K562 (cell line): ENCODE measurements around the gene CRYBB2. TPM values are rescaled to one million over a fixed set of nuclear protein-coding genes. Genes with fewer than 3 reads are reported as not detected.

Experiments used
- ATAC-seq: fragments of 200-7000 bp; cut with Tn5 transposase; 3 replicates; pipeline ENCODE4 v1.9.1; 2020; ENCODE audit warnings: moderate library complexity
- BruUV-seq: library from RNA; stranded (reverse); fragments of 400-500 nt; replicated peaks from 2 replicates; lab custom pipeline; 2021; lab: Mats Ljungman, UMichigan
- CTCF ChIA-PET: fragments of 300-600 bp; formaldehyde crosslinking; extraction: SDS; loops from one replicate; lab custom pipeline; 2021; ENCODE audit warnings: low intra/inter-chr PET ratio; lab: Yijun Ruan, JAX
- POLR2A ChIA-PET: fragments of 300-600, 350-650 bp; sonication (Branson Sonifier 250); formaldehyde crosslinking; extraction: SDS; loops from one replicate; lab custom pipeline; 2021; ENCODE audit warnings: antibody characterized with exemption, inconsistent platforms; lab: Yijun Ruan, JAX
- DNase-seq, 4 experiments: peaks; one replicate each; pipeline versions ENCODE4 v3.0.0 to v3.0.0-alpha.2; 2011 to 2018; ENCODE audit warnings: low spot score in 3 of 4, mixed read lengths in 3 of 4; ENCODE audit errors: extremely low read depth in 1 of 4
- FAIRE-seq: peaks from 2 replicates; lab custom pipeline; 2011; peaks lifted over from hg19 to GRCh38; lab: Jason Lieb, UNC
- H2AFZ ChIP-seq: 2 replicates; pipeline ENCODE4 v1.6.0; 2011; ENCODE audit warnings: low read depth, low read length, control low read depth, inconsistent platforms
- H3K27ac ChIP-seq: fragments of 200-600 bp; 3 replicates; pipeline ENCODE4 v1.8.0; 2011; ENCODE audit warnings: low read depth, mild to moderate bottlenecking, control low read depth, inconsistent platforms, low read length, moderate library complexity, mixed read lengths; ENCODE audit errors: extremely low read depth
- H3K27me3 ChIP-seq, 2 experiments: fragments of 300-600 bp in 1 of 2; 2 replicates in 1 of 2; 3 replicates in 1 of 2; pipeline versions ENCODE4 v1.6.0 to v1.8.0; 2011; ENCODE audit warnings: inconsistent platforms in 2 of 2, low read length in 2 of 2, mild to moderate bottlenecking in 1 of 2, mixed read lengths in 1 of 2, moderate library complexity in 1 of 2; ENCODE audit not compliant: control insufficient read depth in 2 of 2, insufficient read depth in 2 of 2
- H3K36me3 ChIP-seq: fragments of 300-600 bp; 3 replicates; pipeline ENCODE4 v1.8.0; 2011; ENCODE audit warnings: mild to moderate bottlenecking, low read length, inconsistent platforms; ENCODE audit not compliant: control insufficient read depth, insufficient read depth
- H3K4me1 ChIP-seq, 2 experiments: fragments of 200-600 bp in 1 of 2; replicated peaks in 1 of 2; 2 replicates in 1 of 2; 3 replicates in 1 of 2; pipeline versions ENCODE4 v1.5.1 to v1.8.0; 2011; ENCODE audit warnings: inconsistent platforms in 2 of 2, low read length in 2 of 2, mild to moderate bottlenecking in 1 of 2, mixed read lengths in 1 of 2, moderate library complexity in 1 of 2; ENCODE audit not compliant: control insufficient read depth in 2 of 2, insufficient read depth in 2 of 2
- H3K4me2 ChIP-seq: 2 replicates; pipeline ENCODE4 v1.6.1; 2011; ENCODE audit warnings: low read length, control low read depth, inconsistent platforms, mixed read lengths; ENCODE audit not compliant: insufficient read depth
- H3K4me3 ChIP-seq: fragments of 200-600 bp; sonication (generic), shearing (Covaris generic); 2 replicates; pipeline ENCODE4 v1.5.1; 2016; ENCODE audit warnings: control low read depth, inconsistent platforms
- H3K79me2 ChIP-seq: fragments of 200-600 bp; 3 replicates; pipeline ENCODE4 v1.8.0; 2011; ENCODE audit warnings: low read length, inconsistent platforms; ENCODE audit not compliant: control insufficient read depth, insufficient read depth
- H3K9ac ChIP-seq, 2 experiments: 2 replicates each; pipeline versions ENCODE4 v1.6.0 to v1.6.1; 2011; ENCODE audit warnings: low read depth in 2 of 2, low read length in 2 of 2, control low read depth in 1 of 2, inconsistent platforms in 1 of 2, mild to moderate bottlenecking in 1 of 2, mixed read lengths in 1 of 2; ENCODE audit not compliant: insufficient read depth in 1 of 2
- H3K9me1 ChIP-seq: one replicate; pipeline ENCODE4 v1.6.0; 2011; ENCODE audit warnings: inconsistent platforms, mild to moderate bottlenecking, low read length, moderate library complexity; ENCODE audit not compliant: control insufficient read depth, insufficient read depth
- H3K9me3 ChIP-seq: replicated peaks from 2 replicates; pipeline ENCODE4 v1.5.1; 2011; ENCODE audit warnings: low read depth, low read length, inconsistent platforms; ENCODE audit not compliant: control insufficient read depth, insufficient read depth
- H4K20me1 ChIP-seq: replicated peaks from 2 replicates; pipeline ENCODE4 v1.6.1; 2011; ENCODE audit warnings: low read length, inconsistent platforms, mixed read lengths; ENCODE audit not compliant: control insufficient read depth, insufficient read depth
- CBFB ChIP-seq: sonication (generic); formaldehyde crosslinking; IDR thresholded peaks from 2 replicates; pipeline ENCODE4 v1.4.0; 2020; ENCODE audit warnings: mild to moderate bottlenecking, missing genetic modification reagents
- CBX2 ChIP-seq: fragments of 200-600 bp; sonication (generic); IDR thresholded peaks from one replicate; pipeline ENCODE4 v1.6.1; 2012; ENCODE audit warnings: mild to moderate bottlenecking, low read length, inconsistent platforms; ENCODE audit not compliant: insufficient read depth, poor library complexity, severe bottlenecking
- ETS2 ChIP-seq: IDR thresholded peaks from 2 replicates; pipeline ENCODE4 v1.6.1; 2016; ENCODE audit warnings: borderline replicate concordance, missing genetic modification characterization, mild to moderate bottlenecking, moderate library complexity, missing compliant biosample characterization; ENCODE audit not compliant: poor library complexity, severe bottlenecking
- KDM1A ChIP-seq, 2 experiments: fragments of 450-650 bp; IDR thresholded peaks; 2 replicates each; pipeline ENCODE4 v1.6.1; 2016; ENCODE audit warnings: mild to moderate bottlenecking in 2 of 2
- PTTG1 ChIP-seq: fragments of 450-650 bp; IDR thresholded peaks from 2 replicates; pipeline ENCODE4 v1.6.1; 2016; ENCODE audit warnings: low read depth, mild to moderate bottlenecking, missing genetic modification characterization, missing compliant biosample characterization
- SMARCA4 ChIP-seq: fragments of 450-650 bp; IDR thresholded peaks from 2 replicates; pipeline ENCODE4 v1.6.1; 2016
- XRCC3 ChIP-seq: fragments of 450-650 bp; IDR thresholded peaks from 2 replicates; pipeline ENCODE4 v1.6.1; 2017; ENCODE audit warnings: mild to moderate bottlenecking, moderate library complexity
- ZBTB8A ChIP-seq: fragments of 450-650 bp; IDR thresholded peaks from 2 replicates; pipeline ENCODE4 v1.6.1; 2018; ENCODE audit warnings: mild to moderate bottlenecking, moderate library complexity; ENCODE audit not compliant: partially characterized antibody
- ZNF134 ChIP-seq: fragments of 250-450 bp; sonication (Bioruptor Pico); conservative IDR thresholded peaks from 2 replicates; pipeline ENCODE4 v1.4.0; 2020
- ZNF3 ChIP-seq: fragments of 250-450 bp; sonication (Bioruptor Pico); IDR thresholded peaks from 2 replicates; pipeline ENCODE4 v1.5.0; 2021; ENCODE audit warnings: mild to moderate bottlenecking, moderate library complexity
- ZNF324 ChIP-seq: fragments of 250-450 bp; sonication (Bioruptor Pico); IDR thresholded peaks from 2 replicates; pipeline ENCODE4 v1.4.0; 2020; ENCODE audit warnings: mild to moderate bottlenecking
- WGBS: fragments of 100-300 bp; shearing (Covaris generic); methylation state at CpG from one replicate; pipeline ENCODE4 v1.1.6; 2016; ENCODE audit warnings: low coverage, mixed read lengths; ENCODE audit not compliant: insufficient coverage; ENCODE audit errors: missing lambda C conversion rate; 5-methylcytosine and 5-hydroxymethylcytosine counted together
- in situ Hi-C: fragments of 300-500 bp; cut with MboI; formaldehyde crosslinking; loops from 4 replicates; pipeline ENCODE4 v1.15.0; 2018; ENCODE audit warnings: inconsistent platforms, mixed read lengths
- intact Hi-C: fragments of 100-400 bp; cut with micrococcal nuclease; formaldehyde crosslinking; loops from 2 replicates; pipeline ENCODE4 v1.14.2; 2022
- polyA plus RNA-seq, 8 experiments: library from polyadenylated mRNA; depleted of rRNA in 4 of 8; stranded (reverse) in 5 of 8; unstranded in 3 of 8; fragments of >200 nt; fragmentation: Nextera tagmentation in 2 of 8; fragmentation: Illumina TruSeq in 1 of 8; extraction: Ambion mirVana in 2 of 8; extraction: Trizol in 1 of 8; gene quantifications; 2 replicates each; pipeline versions ENCODE4 v1.2.1 to v1.2.3, GENCODE V29; 2011 to 2014; ENCODE audit warnings: inconsistent platforms in 1 of 8, missing spikeins in 1 of 8
- total RNA-seq, 7 experiments: library from RNA; depleted of rRNA in 6 of 7; stranded (reverse); fragments of >200 nt in 6 of 7; fragmentation: Illumina TruSeq in 2 of 7; extraction: Trizol in 2 of 7; gene quantifications; 2 replicates each; pipeline versions ENCODE4 v1.2.1 to v1.2.3, GENCODE V29; 2011 to 2021; ENCODE audit warnings: low replicate concordance in 1 of 7
- TF ChIP-seq, protein P1 (sequence below): fragments of 250-450 bp; sonication (Bioruptor Pico); IDR thresholded peaks from 2 replicates; pipeline ENCODE4 v1.4.0; 2020; ENCODE audit warnings: mild to moderate bottlenecking, moderate library complexity
- TF ChIP-seq, protein P2 (sequence below): sonication (generic); formaldehyde crosslinking; IDR thresholded peaks from 2 replicates; pipeline ENCODE4 v1.9.0; 2022; ENCODE audit warnings: mild to moderate bottlenecking, missing genetic modification reagents
- TF ChIP-seq, protein P3 (sequence below), 2 experiments: fragments of 450-650 bp; IDR thresholded peaks; 2 replicates each; pipeline ENCODE4 v1.6.1; 2016; ENCODE audit warnings: mild to moderate bottlenecking in 2 of 2, borderline replicate concordance in 1 of 2, low read depth in 1 of 2, moderate library complexity in 1 of 2

Gene CRYBB2
- total and polyA plus RNA-seq, 9 of the 15 experiments (the other 6 are each of a cell fraction or from before 2014, with no cell fraction given): not detected

DNA sequence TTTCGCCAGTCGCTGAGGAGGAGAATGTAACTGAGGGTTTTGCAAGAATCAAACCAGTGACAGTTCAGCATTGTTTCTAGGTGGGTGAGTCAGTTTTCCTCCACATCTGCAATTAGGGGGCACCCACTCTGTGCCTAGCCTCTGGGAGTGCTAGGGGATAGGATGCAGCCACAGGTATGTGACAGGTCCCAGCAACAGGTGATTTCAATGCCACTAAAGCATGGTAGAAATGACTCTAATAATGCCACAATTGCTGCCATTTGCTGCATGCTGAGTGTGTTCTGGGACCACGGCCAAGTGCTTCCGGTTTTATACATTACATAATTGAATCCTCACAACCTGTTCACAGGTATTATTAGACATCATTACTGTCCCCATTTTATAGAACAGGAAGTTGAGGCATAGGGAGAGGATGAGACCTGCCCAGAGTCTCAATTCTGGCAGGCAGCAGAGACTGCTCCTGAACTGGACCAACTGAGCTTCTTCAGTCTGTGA, 556 bp downstream of the CRYBB2 start:
- intact Hi-C loops: no loop called here
- TF ChIP-seq ZNF324: no peak
- TF ChIP-seq, protein P1, sequence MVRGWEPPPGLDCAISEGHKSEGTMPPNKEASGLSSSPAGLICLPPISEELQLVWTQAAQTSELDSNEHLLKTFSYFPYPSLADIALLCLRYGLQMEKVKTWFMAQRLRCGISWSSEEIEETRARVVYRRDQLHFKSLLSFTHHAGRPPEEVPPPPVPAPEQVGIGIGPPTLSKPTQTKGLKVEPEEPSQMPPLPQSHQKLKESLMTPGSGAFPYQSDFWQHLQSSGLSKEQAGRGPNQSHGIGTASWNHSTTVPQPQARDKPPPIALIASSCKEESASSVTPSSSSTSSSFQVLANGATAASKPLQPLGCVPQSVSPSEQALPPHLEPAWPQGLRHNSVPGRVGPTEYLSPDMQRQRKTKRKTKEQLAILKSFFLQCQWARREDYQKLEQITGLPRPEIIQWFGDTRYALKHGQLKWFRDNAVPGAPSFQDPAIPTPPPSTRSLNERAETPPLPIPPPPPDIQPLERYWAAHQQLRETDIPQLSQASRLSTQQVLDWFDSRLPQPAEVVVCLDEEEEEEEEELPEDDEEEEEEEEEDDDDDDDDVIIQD (CRISPR knock-in tag): no peak
- no peak for TF ChIP-seq ZBTB8A
- no peak for TF ChIP-seq ZNF3 (CRISPR knock-in tag)
- no peak for TF ChIP-seq CBX2
- no peak for TF ChIP-seq ETS2 (tag)
- no peak for TF ChIP-seq ZNF134
- TF ChIP-seq PTTG1 (tag): no peak
- TF ChIP-seq, protein P2, sequence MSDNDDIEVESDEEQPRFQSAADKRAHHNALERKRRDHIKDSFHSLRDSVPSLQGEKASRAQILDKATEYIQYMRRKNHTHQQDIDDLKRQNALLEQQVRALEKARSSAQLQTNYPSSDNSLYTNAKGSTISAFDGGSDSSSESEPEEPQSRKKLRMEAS: no peak
- TF ChIP-seq KDM1A (IDR thresholded peaks at IDR 0.05): no peak
- TF ChIP-seq XRCC3: no peak
- TF ChIP-seq, protein P3, sequence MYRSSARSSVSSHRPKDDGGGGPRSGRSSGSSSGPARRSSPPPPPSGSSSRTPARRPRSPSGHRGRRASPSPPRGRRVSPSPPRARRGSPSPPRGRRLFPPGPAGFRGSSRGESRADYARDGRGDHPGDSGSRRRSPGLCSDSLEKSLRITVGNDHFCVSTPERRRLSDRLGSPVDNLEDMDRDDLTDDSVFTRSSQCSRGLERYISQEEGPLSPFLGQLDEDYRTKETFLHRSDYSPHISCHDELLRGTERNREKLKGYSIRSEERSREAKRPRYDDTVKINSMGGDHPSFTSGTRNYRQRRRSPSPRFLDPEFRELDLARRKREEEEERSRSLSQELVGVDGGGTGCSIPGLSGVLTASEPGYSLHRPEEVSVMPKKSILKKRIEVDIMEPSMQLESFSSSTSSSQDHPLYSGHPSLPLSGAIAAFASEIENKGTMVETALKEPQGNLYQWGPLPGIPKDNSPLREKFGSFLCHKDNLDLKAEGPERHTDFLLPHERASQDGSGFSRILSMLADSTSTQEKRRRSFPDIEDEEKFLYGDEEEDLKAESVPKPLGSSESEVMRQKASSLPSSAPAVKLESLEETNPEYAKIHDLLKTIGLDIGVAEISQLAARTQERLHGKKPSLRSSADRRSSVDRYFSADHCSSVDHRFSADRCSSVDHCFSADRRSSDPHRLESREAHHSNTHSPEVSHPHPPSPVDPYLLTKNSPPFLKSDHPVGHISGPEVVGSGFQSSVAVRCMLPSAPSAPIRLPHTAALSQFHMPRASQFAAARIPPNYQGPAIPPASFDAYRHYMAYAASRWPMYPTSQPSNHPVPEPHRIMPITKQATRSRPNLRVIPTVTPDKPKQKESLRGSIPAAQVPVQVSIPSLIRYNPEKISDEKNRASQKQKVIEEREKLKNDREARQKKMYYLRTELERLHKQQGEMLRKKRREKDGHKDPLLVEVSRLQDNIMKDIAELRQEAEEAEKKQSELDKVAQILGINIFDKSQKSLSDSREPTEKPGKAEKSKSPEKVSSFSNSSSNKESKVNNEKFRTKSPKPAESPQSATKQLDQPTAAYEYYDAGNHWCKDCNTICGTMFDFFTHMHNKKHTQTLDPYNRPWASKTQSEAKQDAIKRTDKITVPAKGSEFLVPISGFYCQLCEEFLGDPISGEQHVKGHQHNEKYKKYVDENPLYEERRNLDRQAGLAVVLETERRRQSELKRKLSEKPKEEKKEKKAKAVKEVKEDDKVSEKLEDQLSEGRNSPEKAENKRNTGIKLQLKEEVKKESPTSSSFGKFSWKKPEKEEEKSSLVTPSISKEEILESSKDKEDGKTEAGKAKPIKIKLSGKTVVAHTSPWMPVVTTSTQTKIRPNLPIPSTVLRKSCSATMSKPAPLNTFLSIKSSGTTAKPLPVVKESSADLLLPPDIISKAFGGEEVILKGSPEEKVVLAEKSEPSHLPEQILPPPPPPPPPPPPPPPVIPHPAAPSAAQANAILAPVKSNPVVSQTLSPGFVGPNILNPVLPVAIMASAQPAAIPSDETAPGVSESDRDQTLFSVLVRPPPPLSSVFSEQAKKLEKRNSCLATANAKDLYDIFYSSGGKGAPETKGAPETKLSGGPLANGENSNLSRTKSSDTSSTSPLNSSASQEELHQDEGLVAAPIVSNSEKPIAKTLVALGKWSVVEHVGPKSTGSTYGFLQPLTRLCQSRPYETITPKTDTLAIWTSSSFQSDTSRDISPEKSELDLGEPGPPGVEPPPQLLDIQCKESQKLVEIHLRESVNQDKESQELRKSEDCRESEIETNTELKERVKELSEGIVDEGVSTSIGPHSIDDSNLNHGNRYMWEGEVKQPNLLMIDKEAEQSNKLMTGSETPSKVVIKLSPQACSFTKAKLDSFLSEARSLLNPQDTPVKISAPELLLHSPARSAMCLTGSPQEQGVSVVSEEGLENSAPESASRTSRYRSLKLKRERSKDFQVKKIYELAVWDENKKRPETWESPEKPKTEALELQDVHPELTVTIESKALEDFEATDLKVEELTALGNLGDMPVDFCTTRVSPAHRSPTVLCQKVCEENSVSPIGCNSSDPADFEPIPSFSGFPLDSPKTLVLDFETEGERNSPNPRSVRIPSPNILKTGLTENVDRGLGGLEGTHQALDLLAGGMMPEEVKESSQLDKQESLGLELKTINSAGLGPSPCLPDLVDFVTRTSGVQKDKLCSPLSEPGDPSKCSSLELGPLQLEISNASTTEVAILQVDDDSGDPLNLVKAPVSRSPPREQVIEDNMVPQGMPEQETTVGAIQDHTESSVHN (IDR thresholded peaks at IDR 0.05; ENCODE audit: borderline replicate concordance in 1 of 2, low read depth in 1 of 2): no peak
- TF ChIP-seq CBFB (CRISPR knock-in tag): no peak
- no peak for TF ChIP-seq SMARCA4

More for the DNA sequence above, 556 bp downstream of the CRYBB2 start:
- in situ Hi-C loops: loop anchor here (10.0 to 25.0 kb wide), 2 partner anchors 235 to 1117 kb away; no protein-coding TSS in a partner anchor
- Histone ChIP-seq H3K9ac (no peak overlapping the region), H3K79me2 (no peaks in the 10 kb centered on the region), H3K4me1 (no peaks in the 10 kb centered on the region), H3K27me3 (peaks cover 0 to 4% of the 10 kb centered on the region in 2 experiments; a peak in 2 of 5 replicates), H4K20me1 (no peaks in the 10 kb centered on the region), H3K36me3 (no peaks in the 10 kb centered on the region), H3K9me1 (no peaks in the 10 kb centered on the region), H2AFZ (no peak overlapping the region), H3K4me2 (no peak overlapping the region), H3K4me3 (no peak overlapping the region), H3K9me3 (no peaks in the 10 kb centered on the region), H3K27ac (no peak overlapping the region)
- CTCF ChIA-PET: no interaction called here
- BruUV-seq: no TSS peak
- POLR2A ChIA-PET: no interaction called here
- DNase-seq: no peak
- 2% methylated on average over 4 of the region's 4 CpGs for WGBS
- ATAC-seq: no peak
- no peak for FAIRE-seq
